ENCODE data around the gene PI4KA. TPM values are rescaled to one million over a fixed set of nuclear protein-coding genes. Genes with fewer than 3 reads are reported as not detected.

Gene PI4KA
- total RNA-seq, 4 donors from 2014 or later = 69.8 to 115 (median 82.3) TPM

DNA sequence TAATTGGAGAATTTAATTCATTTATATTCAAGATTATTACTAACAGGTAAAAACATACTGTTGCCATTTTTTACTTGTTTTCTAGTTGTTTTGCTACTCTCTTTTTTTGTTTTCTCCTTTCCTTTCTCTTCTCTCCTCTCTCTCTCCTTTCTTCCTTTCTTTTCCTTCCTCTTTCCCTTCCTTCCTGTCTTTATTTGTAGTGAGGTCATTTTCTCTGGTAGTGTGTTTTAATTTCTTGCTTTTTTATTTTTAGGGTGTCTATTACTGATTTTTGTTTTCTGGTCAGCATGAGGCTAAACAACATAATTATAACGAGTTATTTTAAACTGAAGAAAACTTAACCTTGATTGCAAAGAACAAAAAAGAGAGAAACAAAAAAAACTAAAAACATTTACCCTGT is 197.1 kb downstream of the PI4KA start:
- Histone ChIP-seq H3K4me3 (no peak overlapping the region), H3K4me1 (no peaks in the 10 kb centered on the region), H3K27me3 (peaks cover 0 to 26% (median 0%) of the 10 kb centered on the region in 4 donors), H3K9me3 (peaks cover 0 to 9% (median 2%) of the 10 kb centered on the region in 4 donors), H3K27ac (replicated peaks in 1 of 4) (no peak overlapping the region), H3K36me3 (no peaks in the 10 kb centered on the region)
- 88% methylated on average over 1 of the region's 1 CpG for WGBS
- DNase-seq (ENCODE audit: extremely low spot score) = no peak
- TF ChIP-seq POLR2AphosphoS5 (IDR thresholded peaks at IDR 0.05) (no peak), EP300 (IDR thresholded peaks at IDR 0.05) (no peak), POLR2A (IDR thresholded peaks at IDR 0.05; ENCODE audit: low read depth) (no peak)
- TF ChIP-seq, protein P1, sequence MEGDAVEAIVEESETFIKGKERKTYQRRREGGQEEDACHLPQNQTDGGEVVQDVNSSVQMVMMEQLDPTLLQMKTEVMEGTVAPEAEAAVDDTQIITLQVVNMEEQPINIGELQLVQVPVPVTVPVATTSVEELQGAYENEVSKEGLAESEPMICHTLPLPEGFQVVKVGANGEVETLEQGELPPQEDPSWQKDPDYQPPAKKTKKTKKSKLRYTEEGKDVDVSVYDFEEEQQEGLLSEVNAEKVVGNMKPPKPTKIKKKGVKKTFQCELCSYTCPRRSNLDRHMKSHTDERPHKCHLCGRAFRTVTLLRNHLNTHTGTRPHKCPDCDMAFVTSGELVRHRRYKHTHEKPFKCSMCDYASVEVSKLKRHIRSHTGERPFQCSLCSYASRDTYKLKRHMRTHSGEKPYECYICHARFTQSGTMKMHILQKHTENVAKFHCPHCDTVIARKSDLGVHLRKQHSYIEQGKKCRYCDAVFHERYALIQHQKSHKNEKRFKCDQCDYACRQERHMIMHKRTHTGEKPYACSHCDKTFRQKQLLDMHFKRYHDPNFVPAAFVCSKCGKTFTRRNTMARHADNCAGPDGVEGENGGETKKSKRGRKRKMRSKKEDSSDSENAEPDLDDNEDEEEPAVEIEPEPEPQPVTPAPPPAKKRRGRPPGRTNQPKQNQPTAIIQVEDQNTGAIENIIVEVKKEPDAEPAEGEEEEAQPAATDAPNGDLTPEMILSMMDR (IDR thresholded peaks at IDR 0.05) = no peak
- intact Hi-C loops (cut with DNase I) = no loop called here

DNA sequence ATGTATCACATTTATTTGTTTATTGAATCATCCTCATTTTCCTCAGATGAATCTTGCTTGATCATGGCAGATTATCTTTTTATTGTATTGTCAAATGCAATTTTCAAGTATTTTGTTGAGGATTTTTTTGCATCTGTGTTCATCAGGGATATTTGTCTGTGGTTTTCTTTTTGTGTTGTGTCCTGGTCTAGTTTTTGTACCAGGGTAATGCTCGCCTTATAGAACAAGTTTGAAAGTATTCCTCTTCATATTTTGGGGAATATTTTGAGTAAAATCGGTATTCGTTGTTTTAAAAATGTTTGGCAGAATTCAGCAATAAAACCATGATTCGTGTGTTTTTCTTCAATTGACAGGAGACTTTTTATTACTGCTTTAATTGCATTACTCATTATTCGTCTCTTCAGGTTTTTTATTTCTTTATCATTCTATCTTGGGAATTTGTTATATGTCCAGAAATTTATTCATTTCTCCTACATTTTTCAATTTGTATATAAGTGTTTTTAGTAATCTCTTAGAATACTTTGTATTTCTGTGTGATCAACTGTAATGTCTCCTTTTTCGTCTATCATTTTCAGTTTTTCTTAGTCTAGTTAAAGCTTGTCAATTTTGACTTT is 198.1 kb downstream of the PI4KA start:
- H3K4me3 ChIP-seq = no peak overlapping the region
- peaks cover 0 to 26% (median 0%) of the 10 kb centered on the region in 4 donors for H3K27me3 ChIP-seq
- no peaks in the 10 kb centered on the region for H3K36me3 ChIP-seq
- intact Hi-C loops (cut with DNase I) = no loop called here
- no peak for DNase-seq (ENCODE audit: extremely low spot score)
- no peaks in the 10 kb centered on the region for H3K4me1 ChIP-seq
- no peak overlapping the region for H3K27ac ChIP-seq (replicated peaks in 1 of 4)
- peaks cover 0 to 9% (median 2%) of the 10 kb centered on the region in 4 donors for H3K9me3 ChIP-seq
- WGBS = 88% methylated on average over 6 of the region's 6 CpGs
- TF ChIP-seq POLR2AphosphoS5 (IDR thresholded peaks at IDR 0.05) (no peak), POLR2A (IDR thresholded peaks at IDR 0.05; ENCODE audit: low read depth) (no peak), EP300 (IDR thresholded peaks at IDR 0.05) (no peak)
- TF ChIP-seq, protein P1 (IDR thresholded peaks at IDR 0.05) = no peak

DNA sequence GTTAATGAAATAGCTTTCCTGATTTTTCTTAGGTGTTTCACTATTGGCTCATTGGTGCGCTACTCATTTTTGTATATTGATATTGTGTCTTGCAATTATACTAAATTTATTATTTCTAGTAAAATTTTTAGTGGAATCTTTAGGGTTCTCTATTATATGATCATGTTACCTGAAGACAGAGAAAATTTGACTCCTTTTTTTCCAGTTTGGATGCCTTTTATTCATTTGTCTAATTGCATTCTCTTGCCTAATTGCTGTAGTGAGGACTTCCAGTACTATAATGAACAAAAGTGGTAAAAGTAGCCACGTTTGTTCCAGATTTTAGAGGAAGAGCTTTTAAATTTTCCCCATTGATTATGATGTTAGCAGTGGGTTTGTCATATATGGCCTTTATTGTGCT is 198.7 kb downstream of the PI4KA start:
- no peak for TF ChIP-seq POLR2A (IDR thresholded peaks at IDR 0.05; ENCODE audit: low read depth)
- TF ChIP-seq, protein P1 (IDR thresholded peaks at IDR 0.05) = no peak
- no peak for TF ChIP-seq POLR2AphosphoS5 (IDR thresholded peaks at IDR 0.05)
- TF ChIP-seq EP300 (IDR thresholded peaks at IDR 0.05) = no peak
- H3K4me3 ChIP-seq = no peak overlapping the region
- H3K4me1 ChIP-seq = no peaks in the 10 kb centered on the region
- no peak overlapping the region for H3K27ac ChIP-seq (replicated peaks in 1 of 4)
- intact Hi-C loops (cut with DNase I) = no loop called here
- no peaks in the 10 kb centered on the region for H3K36me3 ChIP-seq
- DNase-seq (ENCODE audit: extremely low spot score) = no peak
- H3K9me3 ChIP-seq = peaks cover 0 to 9% (median 2%) of the 10 kb centered on the region in 4 donors
- WGBS = 79% methylated on average over 2 of the region's 2 CpGs
- peaks cover 0 to 26% (median 0%) of the 10 kb centered on the region in 4 donors for H3K27me3 ChIP-seq

DNA sequence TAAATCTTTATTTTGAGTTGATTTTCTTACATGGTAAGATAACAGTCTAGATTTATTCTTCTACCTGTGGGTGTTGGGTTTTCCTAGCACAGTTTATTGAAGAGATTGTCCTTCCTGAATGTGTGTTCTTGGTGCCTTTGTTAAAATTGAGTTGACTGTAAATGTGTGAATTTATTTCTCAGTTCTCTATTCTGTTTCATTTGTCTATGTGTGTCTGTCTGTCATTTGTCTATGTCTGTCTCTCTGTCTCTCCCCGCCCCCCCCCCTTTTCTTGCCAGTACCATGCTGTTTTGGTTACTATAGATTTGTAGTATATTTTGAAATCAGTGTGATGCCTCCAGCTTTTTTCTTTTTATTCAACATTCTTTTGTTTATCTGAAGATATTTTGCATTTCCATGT is 199.4 kb downstream of the PI4KA start:
- H3K36me3 ChIP-seq = no peaks in the 10 kb centered on the region
- no peak for TF ChIP-seq POLR2A (IDR thresholded peaks at IDR 0.05; ENCODE audit: low read depth)
- no peak for TF ChIP-seq EP300 (IDR thresholded peaks at IDR 0.05)
- TF ChIP-seq, protein P1 (IDR thresholded peaks at IDR 0.05) = no peak
- no peak for TF ChIP-seq POLR2AphosphoS5 (IDR thresholded peaks at IDR 0.05)
- DNase-seq (ENCODE audit: extremely low spot score) = no peak
- intact Hi-C loops (cut with DNase I) = no loop called here
- H3K4me3 ChIP-seq = no peak overlapping the region
- peaks cover 0 to 9% (median 2%) of the 10 kb centered on the region in 4 donors for H3K9me3 ChIP-seq
- no peaks in the 10 kb centered on the region for H3K4me1 ChIP-seq
- H3K27ac ChIP-seq (replicated peaks in 1 of 4) = no peak overlapping the region
- 50% methylated on average over 1 of the region's 1 CpG for WGBS
- H3K27me3 ChIP-seq = peaks cover 0 to 20% (median 0%) of the 10 kb centered on the region in 4 donors

Data from esophagus muscularis mucosa (tissue), 4 donors.